Neural crest cell (in vitro differentiated cells): ENCODE measurements around the gene RNF130. TPM values are rescaled to one million over a fixed set of nuclear protein-coding genes. Genes with fewer than 3 reads are reported as not detected.

Experiments used
- DNase-seq: peaks from one replicate; pipeline ENCODE4 v3.0.0; 2021; ENCODE audit warnings: low read depth, mixed read lengths, low spot score
- H3K27ac Mint-ChIP-seq: one replicate; pipeline ENCODE4 v1.8.0; 2021; ENCODE audit warnings: mild to moderate bottlenecking, mixed read lengths; ENCODE audit not compliant: unreplicated experiment
- H3K27me3 Mint-ChIP-seq: 2 replicates; pipeline ENCODE4 v1.8.0; 2021; ENCODE audit warnings: low read depth, mild to moderate bottlenecking, mixed read lengths
- H3K36me3 Mint-ChIP-seq: 2 replicates; pipeline ENCODE4 v1.8.0; 2021; ENCODE audit warnings: low read depth, mild to moderate bottlenecking, mixed read lengths
- H3K4me1 Mint-ChIP-seq: 2 replicates; pipeline ENCODE4 v1.8.0; 2021; ENCODE audit warnings: mixed read lengths
- H3K4me3 Mint-ChIP-seq: one replicate; pipeline ENCODE4 v1.8.0; 2021; ENCODE audit warnings: mild to moderate bottlenecking, mixed read lengths
- H3K9me3 Mint-ChIP-seq: 2 replicates; pipeline ENCODE4 v1.8.0; 2021; ENCODE audit warnings: mixed read lengths
- total RNA-seq: library from RNA; stranded (reverse); gene quantifications from 2 replicates; pipeline ENCODE4 v1.2.1, GENCODE V29; 2021
- TF ChIP-seq, protein P1 (sequence below): fragments of 200-600 bp; sonication (generic); conservative IDR thresholded peaks from 2 replicates; pipeline ENCODE4 v1.5.0; 2021; ENCODE audit warnings: antibody characterized with exemption, mild to moderate bottlenecking

RNF130 gene
- total RNA-seq, 1 donor from 2014 or later, result 113 TPM

DNA sequence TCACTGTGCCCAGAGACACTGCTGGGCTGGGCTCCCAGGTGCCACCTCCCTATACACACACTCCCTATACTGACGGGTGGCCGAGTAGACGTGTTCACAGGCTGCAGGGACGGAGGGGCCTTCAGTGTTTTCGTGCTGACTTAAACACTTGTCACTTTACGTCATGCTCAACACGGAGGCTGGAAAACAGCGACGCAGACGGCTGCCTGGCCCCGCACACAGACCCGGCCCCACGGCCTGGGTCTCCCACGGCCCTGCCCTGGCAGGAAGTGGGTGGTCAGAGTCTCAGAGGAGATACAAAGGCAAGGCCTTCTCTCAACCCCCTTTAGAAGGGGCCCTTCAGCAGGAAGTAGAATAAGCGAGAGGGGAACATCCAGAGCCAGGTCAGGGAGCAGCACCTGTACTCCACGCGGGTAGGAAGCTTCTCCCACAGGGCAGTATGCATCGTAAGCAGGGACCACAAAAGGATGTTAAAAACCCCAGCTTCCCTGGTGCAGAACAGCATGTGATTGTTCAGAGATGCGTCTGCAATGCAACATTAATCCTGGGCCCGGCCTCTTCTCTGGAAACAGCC lies 152.0 kb downstream of the RNF130 start:
- Mint-ChIP-seq H3K4me3 (no peak overlapping the region), H3K4me1 (no peaks in the 10 kb centered on the region), H3K36me3 (no peaks in the 10 kb centered on the region), H3K27me3 (no peaks in the 10 kb centered on the region), H3K9me3 (no peaks in the 10 kb centered on the region), H3K27ac (no peak overlapping the region)
- no peak for DNase-seq
- TF ChIP-seq, protein P1, sequence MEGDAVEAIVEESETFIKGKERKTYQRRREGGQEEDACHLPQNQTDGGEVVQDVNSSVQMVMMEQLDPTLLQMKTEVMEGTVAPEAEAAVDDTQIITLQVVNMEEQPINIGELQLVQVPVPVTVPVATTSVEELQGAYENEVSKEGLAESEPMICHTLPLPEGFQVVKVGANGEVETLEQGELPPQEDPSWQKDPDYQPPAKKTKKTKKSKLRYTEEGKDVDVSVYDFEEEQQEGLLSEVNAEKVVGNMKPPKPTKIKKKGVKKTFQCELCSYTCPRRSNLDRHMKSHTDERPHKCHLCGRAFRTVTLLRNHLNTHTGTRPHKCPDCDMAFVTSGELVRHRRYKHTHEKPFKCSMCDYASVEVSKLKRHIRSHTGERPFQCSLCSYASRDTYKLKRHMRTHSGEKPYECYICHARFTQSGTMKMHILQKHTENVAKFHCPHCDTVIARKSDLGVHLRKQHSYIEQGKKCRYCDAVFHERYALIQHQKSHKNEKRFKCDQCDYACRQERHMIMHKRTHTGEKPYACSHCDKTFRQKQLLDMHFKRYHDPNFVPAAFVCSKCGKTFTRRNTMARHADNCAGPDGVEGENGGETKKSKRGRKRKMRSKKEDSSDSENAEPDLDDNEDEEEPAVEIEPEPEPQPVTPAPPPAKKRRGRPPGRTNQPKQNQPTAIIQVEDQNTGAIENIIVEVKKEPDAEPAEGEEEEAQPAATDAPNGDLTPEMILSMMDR, result no peak

DNA sequence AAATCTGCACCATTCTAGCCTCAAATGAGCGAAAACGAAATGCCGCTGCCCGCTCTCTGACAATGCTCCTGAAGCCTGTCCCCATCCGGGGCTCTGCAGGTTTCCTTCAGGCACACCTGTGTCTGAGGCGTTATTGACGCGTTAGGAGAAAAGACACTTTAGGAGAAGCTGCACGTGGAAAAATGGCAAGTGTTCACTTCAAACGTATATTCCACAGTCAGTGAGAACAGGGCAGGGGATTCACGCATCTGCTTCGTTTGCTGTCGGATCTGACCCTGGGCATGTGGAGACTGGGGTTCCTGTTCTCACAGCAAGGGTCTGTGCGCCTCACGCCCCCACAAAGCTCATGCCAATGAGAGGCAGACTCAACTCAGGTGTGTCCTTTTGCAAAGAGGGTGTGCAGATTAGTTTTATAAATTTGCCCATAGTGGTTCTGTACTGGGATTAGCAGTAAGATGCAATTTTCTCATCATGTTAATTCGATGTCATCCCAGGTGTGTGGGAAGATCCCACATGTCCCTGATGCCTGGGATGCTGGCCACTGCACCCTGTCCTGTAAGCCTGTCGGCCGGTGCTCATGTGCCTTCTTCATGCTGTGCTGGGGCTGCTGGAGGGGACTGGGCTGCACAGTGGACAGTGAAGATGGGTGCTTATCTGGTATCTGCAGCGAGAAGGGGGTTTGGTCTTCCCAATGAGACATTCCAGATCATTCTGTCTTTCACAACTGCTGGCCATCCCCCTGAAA lies 152.6 kb downstream of the RNF130 start:
- H3K4me3 Mint-ChIP-seq, result no peak overlapping the region
- H3K36me3 Mint-ChIP-seq, result no peaks in the 10 kb centered on the region
- TF ChIP-seq, protein P1, result no peak
- no peaks in the 10 kb centered on the region for H3K4me1 Mint-ChIP-seq
- DNase-seq, result no peak
- H3K27ac Mint-ChIP-seq, result peak overlapping the region; percentile 19
- no peaks in the 10 kb centered on the region for H3K27me3 Mint-ChIP-seq
- H3K9me3 Mint-ChIP-seq, result no peaks in the 10 kb centered on the region

DNA sequence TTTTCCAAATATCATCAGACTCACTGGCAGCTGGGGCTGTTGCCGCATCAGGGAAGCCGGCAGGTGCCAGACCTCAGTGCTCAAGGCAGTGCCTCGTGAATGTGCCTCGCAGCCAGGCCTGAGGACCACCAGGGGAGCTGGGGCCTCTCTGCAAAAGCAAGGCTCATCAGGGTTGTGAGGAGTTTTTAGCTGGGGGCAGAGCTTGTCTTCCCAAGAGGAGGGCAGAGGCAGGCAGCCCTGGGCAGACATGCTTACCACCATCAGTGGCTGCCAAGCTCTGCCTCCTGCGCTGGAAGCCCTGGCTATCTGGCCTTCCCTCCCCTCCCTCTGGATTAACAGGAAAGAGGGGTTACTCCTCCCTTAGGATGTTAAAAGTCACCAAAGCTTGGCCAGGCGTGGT lies 155.0 kb downstream of the RNF130 start:
- no peaks in the 10 kb centered on the region for H3K36me3 Mint-ChIP-seq
- H3K27me3 Mint-ChIP-seq, result no peaks in the 10 kb centered on the region
- no peak overlapping the region for H3K27ac Mint-ChIP-seq
- H3K4me1 Mint-ChIP-seq, result no peaks in the 10 kb centered on the region
- no peak for DNase-seq
- H3K4me3 Mint-ChIP-seq, result no peak overlapping the region
- H3K9me3 Mint-ChIP-seq, result no peaks in the 10 kb centered on the region
- TF ChIP-seq, protein P1, result no peak

DNA sequence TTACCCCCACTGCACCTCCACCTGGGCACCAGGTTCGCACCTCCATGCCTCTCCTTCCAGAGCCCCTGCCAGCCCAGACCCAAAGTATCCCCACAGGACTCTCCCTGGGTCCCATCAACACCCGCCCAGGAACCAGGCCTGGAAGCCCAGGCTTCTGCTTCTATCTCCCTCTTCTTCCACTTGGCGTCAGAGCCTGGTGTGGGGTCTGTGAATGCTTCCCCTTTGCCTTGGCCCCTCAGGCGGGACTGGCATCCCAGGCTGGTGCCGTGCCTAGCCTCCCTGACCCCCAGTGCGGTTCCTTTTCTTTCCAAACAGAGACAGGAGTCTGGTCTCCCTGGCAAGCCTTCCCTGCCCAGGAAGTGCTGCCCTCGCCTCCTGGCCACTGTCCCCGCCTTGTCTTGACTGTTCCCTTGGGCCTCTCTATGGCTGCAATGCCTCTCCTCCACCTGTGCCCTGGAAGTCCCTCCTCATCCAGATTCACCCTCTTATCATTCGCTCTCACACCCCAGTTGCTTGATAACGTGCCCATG lies 156.1 kb downstream of the RNF130 start:
- H3K4me3 Mint-ChIP-seq, result no peak overlapping the region
- H3K27ac Mint-ChIP-seq, result no peak overlapping the region
- H3K36me3 Mint-ChIP-seq, result no peaks in the 10 kb centered on the region
- TF ChIP-seq, protein P1, result no peak
- DNase-seq, result no peak
- no peaks in the 10 kb centered on the region for H3K27me3 Mint-ChIP-seq
- no peaks in the 10 kb centered on the region for H3K9me3 Mint-ChIP-seq
- no peaks in the 10 kb centered on the region for H3K4me1 Mint-ChIP-seq

DNA sequence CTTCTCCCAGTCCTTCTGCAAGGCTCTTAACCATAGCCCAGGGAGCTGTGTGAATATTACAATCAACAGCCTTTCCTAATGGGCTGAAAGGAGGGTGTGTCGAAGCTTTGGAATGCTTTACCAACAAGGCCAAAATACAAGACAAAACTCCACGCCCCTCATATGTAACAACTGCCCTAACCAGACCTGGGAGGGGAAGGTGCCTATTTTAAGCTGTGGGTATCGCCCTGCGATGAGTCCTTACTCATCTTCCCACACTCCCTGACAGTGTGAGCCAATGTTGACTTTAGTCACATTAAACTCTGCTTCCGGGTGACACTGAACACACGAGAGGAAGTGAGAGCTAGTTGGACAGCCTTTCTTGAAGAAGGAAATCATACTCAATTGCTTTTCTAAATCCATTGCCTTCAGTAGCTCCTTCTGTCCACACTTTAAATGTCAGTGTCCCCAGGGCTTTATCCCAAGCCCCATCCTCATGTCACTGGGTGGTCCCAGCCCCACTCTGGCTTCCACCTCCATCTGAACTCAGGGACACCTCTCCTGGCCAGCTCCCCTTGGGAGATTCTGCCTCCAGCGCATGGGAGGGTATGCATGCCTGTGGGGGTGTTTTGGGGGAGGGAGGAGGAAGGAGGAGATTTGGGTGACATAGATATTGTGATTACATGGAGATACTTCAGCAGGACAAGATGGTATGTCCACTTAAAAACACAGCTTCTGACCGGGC lies 157.4 kb downstream of the RNF130 start:
- Mint-ChIP-seq H3K4me3 (no peak overlapping the region), H3K4me1 (peaks cover 5% of the 10 kb centered on the region), H3K9me3 (no peaks in the 10 kb centered on the region), H3K36me3 (no peaks in the 10 kb centered on the region), H3K27me3 (no peaks in the 10 kb centered on the region), H3K27ac (no peak overlapping the region)
- no peak for DNase-seq
- TF ChIP-seq, protein P1, result no peak
